LNCaP clone FGC (cell line): ENCODE data around the gene CDKL1.

Experiments
- DNase-seq: peaks from one replicate; pipeline ENCODE4 v3.0.0-alpha.2; 2011; ENCODE audit warnings: low read depth
- H3K4me3 ChIP-seq: 2 replicates; pipeline ENCODE4 v1.5.1; 2011; ENCODE audit warnings: mild to moderate bottlenecking, low read depth, low read length, control low read depth
- CTCF ChIP-seq: IDR thresholded peaks from 2 replicates; pipeline ENCODE4 v1.5.1; 2012; ENCODE audit warnings: mild to moderate bottlenecking; ENCODE audit not compliant: control insufficient read depth, insufficient read depth; ENCODE audit errors: extremely low read depth

The CDKL1 gene

GRCh38 chr14:50417853-50418252 lies 21.2 kb upstream of the CDKL1 start:
- H3K4me3 ChIP-seq, result no peak overlapping the region
- no peak for DNase-seq
- no peak for TF ChIP-seq CTCF

GRCh38 chr14:50410921-50411320 lies 14.2 kb upstream of the CDKL1 start:
- no peak overlapping the region for H3K4me3 ChIP-seq
- no peak for TF ChIP-seq CTCF
- no peak for DNase-seq

GRCh38 chr14:50410071-50410470 lies 13.4 kb upstream of the CDKL1 start:
- H3K4me3 ChIP-seq, result no peak overlapping the region
- no peak for DNase-seq
- TF ChIP-seq CTCF, result no peak

GRCh38 chr14:50407111-50407812 lies 10.6 kb upstream of the CDKL1 start:
- no peak for DNase-seq
- TF ChIP-seq CTCF, result no peak
- H3K4me3 ChIP-seq, result no peak overlapping the region

GRCh38 chr14:50403419-50403818 lies 6.7 kb upstream of the CDKL1 start:
- no peak overlapping the region for H3K4me3 ChIP-seq
- no peak for TF ChIP-seq CTCF
- DNase-seq, result no peak

GRCh38 chr14:50402965-50403364 lies 6.3 kb upstream of the CDKL1 start:
- no peak for DNase-seq
- H3K4me3 ChIP-seq, result no peak overlapping the region
- TF ChIP-seq CTCF, result no peak

GRCh38 chr14:50400461-50400860 lies 3.8 kb upstream of the CDKL1 start:
- DNase-seq, result no peak

More at GRCh38 chr14:50400461-50400860, 3.8 kb upstream of the CDKL1 start:
- no peak for TF ChIP-seq CTCF
- H3K4me3 ChIP-seq, result no peak overlapping the region
